ENCODE results near the gene ASAP2.

- TF ChIP-seq CTCF (optimal IDR thresholded peaks at IDR 0.05 in 1 of 3, IDR thresholded peaks at IDR 0.05 in 1 of 3, conservative IDR thresholded peaks at IDR 0.05 in 1 of 3; ENCODE audit: extremely low read depth in 1 of 3, insufficient read depth in 2 of 3, low read length in 3 of 3): no peak
- TF ChIP-seq EZH2 (IDR thresholded peaks at IDR 0.05; ENCODE audit: low read length): no peak
Measured at GRCh38 chr2:9229470-9229820, 22.8 kb downstream of the ASAP2 start.
